HCT116 (cell line): ENCODE measurements around the gene RAI1. TPM values are rescaled to one million over a fixed set of nuclear protein-coding genes. Genes with fewer than 3 reads are reported as not detected.
A peak's percentile ranks its signal among the peaks of the same experiment; 100 is the strongest.

Experiments used
- ATAC-seq: fragments of 200-7000 bp; cut with Tn5 transposase; 2 replicates; pipeline ENCODE4 v1.9.1; 2020; ENCODE audit warnings: mild to moderate bottlenecking, moderate library complexity
- BruUV-seq: library from RNA; stranded (reverse); fragments of 400-500 nt; replicated peaks from 2 replicates; lab custom pipeline; 2021; lab: Mats Ljungman, UMichigan
- CTCF ChIA-PET: fragments of 300-600 bp; sonication (Branson Sonifier 250); formaldehyde crosslinking; loops from one replicate; lab custom pipeline; 2021; ENCODE audit warnings: antibody characterized with exemption; lab: Charles Lee
- POLR2A ChIA-PET: fragments of 300-600, 350-600 bp; sonication (Branson Sonifier 250); formaldehyde crosslinking; loops from one replicate; lab custom pipeline; 2021; ENCODE audit warnings: antibody characterized with exemption; lab: Charles Lee
- RAD21 ChIA-PET, 2 experiments: fragments of 300-600 bp; sonication (Branson Sonifier 250); formaldehyde crosslinking; loops; one replicate each; lab custom pipeline; 2023; ENCODE audit warnings: low total read pairs in 2 of 2; ENCODE audit not compliant: uncharacterized antibody in 2 of 2, unreplicated experiment in 2 of 2, low non-redundant PET in 1 of 2; lab: Charles Lee
- DNase-seq: peaks from one replicate; pipeline ENCODE4 v3.0.0-alpha.2; 2010; ENCODE audit warnings: low read depth, low spot score
- H2AFZ ChIP-seq: fragments of 200-600 bp; shearing (Covaris generic), sonication (generic); 2 replicates; pipeline ENCODE4 v1.6.1; 2017; ENCODE audit warnings: low read depth, mixed run types, mixed read lengths, antibody characterized with exemption, low read length; ENCODE audit not compliant: poor library complexity, severe bottlenecking
- H3K27ac ChIP-seq: 2 replicates; pipeline ENCODE4 v1.5.1; 2012; ENCODE audit warnings: low read depth, low read length
- H3K27me3 ChIP-seq: fragments of 200-600 bp; sonication (generic); 2 replicates; pipeline ENCODE4 v1.6.1; 2016; ENCODE audit warnings: mixed run types, low read length, mixed read lengths; ENCODE audit not compliant: insufficient read depth
- H3K36me3 ChIP-seq, 2 experiments: fragments of 200-500 bp in 1 of 2; fragments of 200-600 bp in 1 of 2; sonication (Bioruptor generic) in 1 of 2; sonication (generic) in 1 of 2; 2 replicates each; pipeline versions ENCODE4 v1.5.1 to v1.6.1; 2014 to 2016; ENCODE audit warnings: low read length in 2 of 2, inconsistent platforms in 1 of 2, mixed read lengths in 1 of 2, mixed run types in 1 of 2; ENCODE audit not compliant: insufficient read depth in 2 of 2, control insufficient read depth in 1 of 2
- H3K4me1 ChIP-seq, 2 experiments: fragments of 200-600 bp in 1 of 2; sonication (generic) in 1 of 2; 2 replicates each; pipeline versions ENCODE4 v1.5.1 to v1.6.1; 2012 to 2017; ENCODE audit warnings: low read length in 2 of 2, inconsistent platforms in 1 of 2, mild to moderate bottlenecking in 1 of 2, mixed read lengths in 1 of 2, mixed run types in 1 of 2, moderate library complexity in 1 of 2; ENCODE audit not compliant: insufficient read depth in 2 of 2, control insufficient read depth in 1 of 2
- H3K4me2 ChIP-seq: fragments of 200-600 bp; sonication (generic); 2 replicates; pipeline ENCODE4 v1.6.1; 2017; ENCODE audit warnings: mixed run types, low read length, mixed read lengths
- H3K4me3 ChIP-seq, 2 experiments: fragments of 200-600 bp in 1 of 2; sonication (generic) in 1 of 2; replicated peaks in 1 of 2; 2 replicates each; pipeline ENCODE4 v1.5.1; 2011 to 2016; ENCODE audit warnings: low read length in 2 of 2, control low read depth in 1 of 2, low read depth in 1 of 2, mild to moderate bottlenecking in 1 of 2, mixed read lengths in 1 of 2, mixed run types in 1 of 2
- H3K79me2 ChIP-seq: fragments of 200-600 bp; sonication (generic); 2 replicates; pipeline ENCODE4 v1.6.1; 2017; ENCODE audit warnings: mild to moderate bottlenecking, mixed run types, low read length, moderate library complexity, mixed read lengths; ENCODE audit not compliant: insufficient read depth
- H3K9ac ChIP-seq: fragments of 200-600 bp; sonication (generic); 2 replicates; pipeline ENCODE4 v1.6.1; 2016; ENCODE audit warnings: low read length, mixed read lengths
- H3K9me2 ChIP-seq: fragments of 200-600 bp; sonication (generic), shearing (Covaris generic); 2 replicates; pipeline ENCODE4 v1.6.1; 2017; ENCODE audit warnings: mixed run types, mild to moderate bottlenecking, moderate library complexity; ENCODE audit not compliant: insufficient read depth
- H3K9me3 ChIP-seq, 2 experiments: fragments of 200-500 bp in 1 of 2; fragments of 200-600 bp in 1 of 2; sonication (Bioruptor generic) in 1 of 2; sonication (generic) in 1 of 2; 2 replicates each; pipeline ENCODE4 v1.6.1; 2014 to 2017; ENCODE audit warnings: low read length in 2 of 2, mixed read lengths in 2 of 2, inconsistent platforms in 1 of 2, low read depth in 1 of 2, mild to moderate bottlenecking in 1 of 2, mixed run types in 1 of 2, moderate library complexity in 1 of 2; ENCODE audit not compliant: control insufficient read depth in 1 of 2, insufficient read depth in 1 of 2
- H4K20me1 ChIP-seq: fragments of 200-600 bp; sonication (generic), shearing (Covaris generic); 2 replicates; pipeline ENCODE4 v1.6.1; 2017; ENCODE audit warnings: mixed run types, mild to moderate bottlenecking, moderate library complexity; ENCODE audit not compliant: insufficient read depth
- EGR1 ChIP-seq: IDR thresholded peaks from 2 replicates; pipeline ENCODE4 v1.6.1; 2012; ENCODE audit warnings: low read depth
- FOSL1 ChIP-seq: IDR thresholded peaks from 2 replicates; pipeline ENCODE4 v1.6.1; 2012; ENCODE audit warnings: low read depth
- POLR2AphosphoS5 ChIP-seq: IDR thresholded peaks from 2 replicates; pipeline ENCODE4 v1.6.1; 2011; ENCODE audit warnings: mild to moderate bottlenecking, low read depth, low read length, moderate library complexity
- SIN3A ChIP-seq: IDR thresholded peaks from 2 replicates; pipeline ENCODE4 v1.6.1; 2012; ENCODE audit warnings: low read depth
- SRF ChIP-seq: IDR thresholded peaks from 2 replicates; pipeline ENCODE4 v1.6.1; 2012; ENCODE audit warnings: low read depth
- TCF7L2 ChIP-seq: IDR thresholded peaks from 2 replicates; pipeline ENCODE4 v1.7.0; 2011; ENCODE audit warnings: borderline replicate concordance, inconsistent platforms; ENCODE audit not compliant: insufficient read depth, insufficient read length; ENCODE audit errors: extremely low read depth
- ZFX ChIP-seq: fragments of 450-650 bp; IDR thresholded peaks from 2 replicates; pipeline ENCODE4 v1.6.1; 2017
- intact Hi-C: fragments of 100-400 bp; cut with micrococcal nuclease; formaldehyde crosslinking; loops from 2 replicates; pipeline ENCODE4 v1.10.0; 2022
- total RNA-seq: library from RNA; stranded (reverse); gene quantifications from one replicate; pipeline ENCODE4 v1.2.1, GENCODE V29; 2021; ENCODE audit not compliant: unreplicated experiment
- TF ChIP-seq, protein P1 (sequence below): IDR thresholded peaks from 2 replicates; pipeline ENCODE4 v1.6.1; 2011; ENCODE audit warnings: mild to moderate bottlenecking, low read length, moderate library complexity; ENCODE audit not compliant: insufficient replicate concordance; ENCODE audit errors: extremely low read depth

RAI1 gene
- total RNA-seq, 1 experiment from 2014 or later: 38.5 TPM

DNA sequence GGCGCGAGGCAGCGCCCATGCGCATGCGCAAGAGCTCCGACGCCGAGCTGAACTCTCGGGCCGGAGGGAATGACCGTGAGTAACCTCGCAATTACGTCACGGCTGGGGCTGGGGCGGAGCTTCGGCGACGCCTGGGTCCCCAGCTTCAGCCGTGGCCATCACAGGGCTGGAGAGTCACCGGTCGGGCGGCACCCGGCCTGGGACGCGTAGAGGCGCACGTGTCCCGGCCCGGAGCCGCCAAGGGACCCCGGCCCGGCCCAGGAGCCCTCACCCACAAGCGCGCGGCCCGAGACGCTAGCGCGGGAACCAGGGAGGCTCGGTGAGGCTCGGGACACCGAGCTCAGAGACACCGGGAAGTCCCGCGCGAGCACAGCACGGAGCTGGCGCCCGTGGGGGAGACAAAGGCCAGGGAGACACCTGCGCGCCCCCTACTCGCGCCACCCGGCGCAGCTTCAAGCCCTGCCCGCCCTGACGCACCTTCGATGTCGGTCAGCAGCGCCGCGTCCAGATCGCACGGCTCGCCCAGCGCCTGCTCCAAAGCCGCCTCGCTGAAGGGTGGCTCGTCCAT, 155.1 kb downstream of the RAI1 start (continued):
- no peak for TF ChIP-seq TCF7L2
- TF ChIP-seq FOSL1: no peak
- peak; percentile 97 for TF ChIP-seq POLR2AphosphoS5
- no peak for TF ChIP-seq SRF

DNA sequence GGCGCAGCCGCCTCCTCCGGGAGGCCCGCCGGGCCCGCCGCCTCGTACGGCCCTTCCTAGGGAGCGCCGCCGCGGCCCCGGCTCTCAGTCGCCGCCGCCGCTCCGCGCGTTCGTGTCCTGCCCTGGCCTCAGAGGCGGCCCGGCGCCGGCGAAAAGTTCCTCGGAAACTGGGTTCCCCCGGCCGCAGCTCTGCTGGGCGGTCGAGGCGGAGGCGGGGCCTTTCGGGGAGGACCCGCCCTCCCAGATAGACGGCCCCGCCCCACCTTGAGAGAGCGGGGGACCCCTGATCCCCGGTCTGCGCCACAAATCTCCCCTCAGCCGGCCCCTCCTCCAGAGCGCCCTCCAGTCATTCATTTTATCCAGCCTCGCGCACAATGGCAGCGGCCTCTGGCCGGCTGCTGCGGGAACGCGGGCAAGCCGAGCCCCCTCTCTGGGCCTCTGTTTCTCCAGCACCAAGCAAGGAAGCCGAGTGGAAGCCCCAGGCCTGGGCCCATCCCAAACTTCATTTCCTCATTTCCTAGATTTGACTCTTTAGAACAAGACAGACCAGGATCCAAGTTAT, 155.6 kb downstream of the RAI1 start, which contains the start of gene SREBF1:
Gene SREBF1 (minus strand): TSS at position 169 of the 562 bp plus-strand sequence. CDS start 169 bp downstream, outside the sequence.
- RAD21 ChIA-PET: interaction anchor here in 1 of 2 experiments (1.0 kb wide), 1 partner anchor 12 kb away, joined by 3 read pairs; no protein-coding TSS in a partner anchor
- POLR2A ChIA-PET: interaction anchor here (1.0 to 4.2 kb wide), 16 partner anchors 9 to 161 kb away, joined by 3 to 112 read pairs (median 6); partner anchors contain the start of genes DRC3 and TOM1L2
- peak; percentile 44 for ATAC-seq
- peak within 1 kb of the TSS; percentile 78 to 84 for H3K4me3 ChIP-seq
- no peaks in the 10 kb centered on the region for H4K20me1 ChIP-seq
- H3K4me1 ChIP-seq: peaks cover 61 to 84% of the 10 kb centered on the region in 2 experiments
- H3K4me2 ChIP-seq: peak within 1 kb of the TSS; percentile 88
- peaks cover 57% of the 10 kb centered on the region for H3K79me2 ChIP-seq
- intact Hi-C loops: loop anchor here (10.0 kb wide), 1 partner anchor 152 kb away; the partner anchor contains the start of gene RAI1
- H3K9me3 ChIP-seq: no peaks in the 10 kb centered on the region
- TF ChIP-seq POLR2AphosphoS5 (peak; percentile 53), ZFX (peak; percentile 62), SRF (no peak), SIN3A (peak; percentile 31; the same call in 1 of the 2 replicates), EGR1 (no peak)
- TF ChIP-seq, protein P1, sequence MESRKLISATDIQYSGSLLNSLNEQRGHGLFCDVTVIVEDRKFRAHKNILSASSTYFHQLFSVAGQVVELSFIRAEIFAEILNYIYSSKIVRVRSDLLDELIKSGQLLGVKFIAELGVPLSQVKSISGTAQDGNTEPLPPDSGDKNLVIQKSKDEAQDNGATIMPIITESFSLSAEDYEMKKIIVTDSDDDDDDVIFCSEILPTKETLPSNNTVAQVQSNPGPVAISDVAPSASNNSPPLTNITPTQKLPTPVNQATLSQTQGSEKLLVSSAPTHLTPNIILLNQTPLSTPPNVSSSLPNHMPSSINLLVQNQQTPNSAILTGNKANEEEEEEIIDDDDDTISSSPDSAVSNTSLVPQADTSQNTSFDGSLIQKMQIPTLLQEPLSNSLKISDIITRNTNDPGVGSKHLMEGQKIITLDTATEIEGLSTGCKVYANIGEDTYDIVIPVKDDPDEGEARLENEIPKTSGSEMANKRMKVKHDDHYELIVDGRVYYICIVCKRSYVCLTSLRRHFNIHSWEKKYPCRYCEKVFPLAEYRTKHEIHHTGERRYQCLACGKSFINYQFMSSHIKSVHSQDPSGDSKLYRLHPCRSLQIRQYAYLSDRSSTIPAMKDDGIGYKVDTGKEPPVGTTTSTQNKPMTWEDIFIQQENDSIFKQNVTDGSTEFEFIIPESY: peak; percentile 57
- TF ChIP-seq, all 23 proteins: peak for 4
- no peaks in the 10 kb centered on the region for H3K9me2 ChIP-seq
- CTCF ChIA-PET: interaction anchor here (0.8 to 2.1 kb wide), 7 partner anchors 10 to 155 kb away, joined by 3 to 8 read pairs (median 4); no protein-coding TSS in a partner anchor
- peaks cover 0 to 25% of the 10 kb centered on the region in 2 experiments; a peak in 1 of 4 replicates for H3K36me3 ChIP-seq
- no peak within 1 kb of the TSS for H2AFZ ChIP-seq
- peak within 1 kb of the TSS; percentile 99 for H3K9ac ChIP-seq
- no peak for DNase-seq
- peak within 1 kb of the TSS; percentile 98 for H3K27ac ChIP-seq
- BruUV-seq: no TSS peak
- H3K27me3 ChIP-seq: no peaks in the 10 kb centered on the region
